ENCODE measurements around the gene ANK3.

GRCh38 chr10:60044242-60044641, 345.4 kb downstream of the ANK3 start:
- no peak for TF ChIP-seq CTCF (IDR thresholded peaks at IDR 0.05 in 4 of 5, conservative IDR thresholded peaks at IDR 0.05 in 1 of 5)
- TF ChIP-seq POLR2A (IDR thresholded peaks at IDR 0.05), result no peak
